ENCODE measurements around the gene PDE7B. TPM values are rescaled to one million over a fixed set of nuclear protein-coding genes. Genes with fewer than 3 reads are reported as not detected.
"Not testable (repeated sequence)": the region's sequence is repeated elsewhere in the genome, so short reads cannot be mapped to it uniquely, and the experiment has no call there.

Gene PDE7B
- total RNA-seq, 1 donor from 2014 or later: 6.5 TPM

DNA sequence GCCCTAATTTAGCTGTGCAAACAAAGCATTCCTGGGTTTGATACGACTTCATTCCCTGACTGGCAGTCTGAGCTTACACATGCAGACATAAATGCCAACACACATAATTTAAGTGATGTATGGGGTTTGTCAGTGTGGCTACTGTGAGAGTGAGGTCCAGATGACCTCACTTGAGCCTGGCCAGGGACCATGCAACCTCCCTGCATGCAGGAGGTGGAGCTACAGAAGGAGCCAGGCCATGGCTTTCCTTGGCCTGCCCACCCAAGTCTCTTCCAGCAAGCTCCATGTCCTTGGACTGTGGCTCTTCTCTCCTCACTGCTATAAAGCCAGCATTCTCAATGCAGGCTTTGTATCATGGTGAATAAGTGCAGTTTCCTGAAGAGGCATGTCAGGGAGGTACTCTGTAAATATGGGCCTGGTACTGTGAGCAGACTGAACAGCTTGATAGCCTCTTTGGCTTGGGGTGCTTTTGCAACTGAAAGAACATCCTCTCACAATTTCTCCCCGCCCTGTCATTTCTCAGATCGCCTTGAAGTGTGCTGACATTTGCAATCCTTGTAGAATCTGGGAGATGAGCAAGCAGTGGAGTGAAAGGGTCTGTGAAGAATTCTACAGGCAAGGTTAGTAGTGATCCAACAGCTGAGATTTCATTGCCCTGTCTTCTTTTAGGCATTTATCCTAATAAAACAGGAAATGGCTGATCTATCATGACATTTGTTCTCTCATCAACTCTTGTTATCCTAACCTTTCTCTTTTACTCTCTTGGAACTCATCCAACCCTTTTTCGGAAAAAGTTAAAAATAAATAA is 329.4 kb downstream of the PDE7B start:
- DNase-seq (ENCODE audit: low read depth in 2 of 2): peak; percentile 60 to 78

DNA sequence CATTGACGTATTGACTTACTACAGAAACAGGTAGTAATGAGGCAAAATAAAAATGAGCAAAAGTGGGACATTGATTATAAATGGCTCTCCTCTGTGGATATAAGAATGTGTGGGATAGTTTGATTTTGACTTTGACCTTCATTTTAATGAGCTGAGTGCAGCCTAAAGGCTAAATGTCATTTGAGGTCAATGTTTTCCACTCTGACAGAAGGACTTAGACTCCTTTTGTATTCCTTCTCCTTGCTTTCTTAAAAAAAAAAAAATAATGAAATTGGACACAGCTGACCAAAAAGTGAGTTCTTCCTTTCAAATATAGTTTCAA is 330.0 kb downstream of the PDE7B start:
- no peak for DNase-seq (ENCODE audit: low read depth in 2 of 2)

DNA sequence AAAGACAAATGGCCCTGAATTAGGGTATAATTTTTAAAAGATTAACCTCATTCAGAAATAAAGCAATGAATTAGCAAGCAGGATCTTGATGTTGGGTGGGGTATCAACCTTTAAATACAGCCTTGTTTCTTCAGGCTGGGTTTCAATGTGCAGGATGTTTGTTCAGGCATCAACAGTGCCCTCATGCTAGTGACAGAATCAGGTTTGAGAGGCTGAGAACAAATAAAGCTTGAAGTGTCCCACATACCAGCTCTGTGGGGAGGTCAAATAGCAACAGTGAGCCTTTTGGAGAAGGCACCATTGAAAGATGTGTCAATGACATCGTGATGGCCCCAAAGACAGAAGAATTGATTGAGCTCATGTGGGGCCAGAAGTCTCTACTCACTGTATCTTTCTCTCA is 330.4 kb downstream of the PDE7B start:
- DNase-seq (ENCODE audit: low read depth in 2 of 2): peak in 1 of 2 donors; percentile 12

DNA sequence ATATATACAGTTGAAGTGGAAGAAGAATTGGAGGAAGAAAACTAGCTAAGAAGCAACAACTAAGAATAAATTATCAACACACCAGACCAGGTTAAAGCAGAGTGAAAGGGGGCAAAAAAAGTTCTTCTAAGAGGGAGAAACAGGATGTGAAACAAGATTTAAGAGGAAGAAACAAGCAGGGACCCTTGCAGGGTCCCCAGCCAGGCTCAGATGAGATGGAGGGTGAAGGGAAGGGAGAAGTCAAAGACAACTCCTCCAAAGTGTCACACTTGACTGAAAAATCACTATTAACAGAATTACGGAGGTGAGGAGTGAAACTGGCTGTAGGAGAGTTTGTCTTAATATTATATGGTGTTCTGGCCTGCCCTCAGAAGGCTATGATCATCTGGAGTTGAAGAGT is 333.2 kb downstream of the PDE7B start:
- DNase-seq (ENCODE audit: low read depth in 2 of 2): no peak

DNA sequence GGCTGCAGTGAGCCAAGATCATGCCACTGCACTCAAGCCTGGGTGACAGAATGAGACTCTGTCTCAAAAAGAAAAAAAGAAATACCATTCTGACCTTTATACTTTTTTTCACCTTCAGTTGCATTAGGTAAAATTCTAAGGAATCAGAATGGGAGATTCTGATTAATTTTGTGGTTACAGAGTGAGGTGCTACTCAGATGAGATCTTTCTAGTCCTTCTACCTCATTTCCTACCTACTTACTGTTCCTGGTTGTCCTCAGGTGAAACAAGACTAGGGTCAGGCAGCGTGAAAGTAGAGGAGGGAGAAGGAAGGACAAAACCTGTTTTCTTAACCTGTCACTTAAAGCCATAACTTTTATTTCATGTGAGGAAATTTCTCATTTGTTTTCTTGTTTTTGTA is 334.9 kb downstream of the PDE7B start:
- DNase-seq (ENCODE audit: low read depth in 2 of 2): no peak

DNA sequence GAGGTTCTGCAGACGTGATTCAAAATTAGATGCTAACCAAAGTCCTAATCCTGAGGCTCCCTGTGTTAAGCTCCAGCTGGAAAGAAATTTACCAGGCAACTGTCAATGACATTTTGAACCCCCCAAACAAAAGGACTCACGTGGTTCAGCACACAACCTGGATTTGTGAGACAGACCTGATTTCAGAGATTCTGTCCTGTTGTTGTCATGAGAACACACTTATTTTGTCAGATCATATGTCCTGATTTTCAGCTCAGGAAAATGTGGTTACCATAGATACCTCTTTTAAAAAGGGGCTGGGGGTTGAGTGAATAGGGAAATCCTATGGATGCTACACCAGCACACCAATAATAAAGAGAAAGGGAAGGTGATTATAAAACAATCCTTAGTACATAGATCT is 337.0 kb downstream of the PDE7B start:
- no peak for DNase-seq (ENCODE audit: low read depth in 2 of 2)

DNA sequence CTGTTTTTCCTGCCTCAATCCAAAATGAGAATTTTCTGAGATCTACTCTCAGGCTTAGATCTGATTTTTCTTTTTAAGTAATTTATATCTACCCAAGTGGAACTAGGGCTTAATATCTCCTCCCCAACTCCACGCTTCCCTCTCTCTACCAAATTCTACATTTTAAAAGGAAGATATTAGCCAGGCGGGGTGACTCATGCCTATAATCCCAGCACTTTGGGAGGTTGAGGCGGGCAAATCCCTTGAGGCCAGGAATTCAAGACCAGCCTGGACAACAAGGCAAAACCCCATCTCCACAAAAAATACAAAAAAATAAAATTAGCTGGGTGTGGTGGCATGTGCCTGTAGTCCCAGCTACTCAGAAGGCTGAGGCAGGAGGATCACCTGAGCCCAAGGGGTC is 337.6 kb downstream of the PDE7B start:
- no peak for DNase-seq (ENCODE audit: low read depth in 2 of 2)

DNA sequence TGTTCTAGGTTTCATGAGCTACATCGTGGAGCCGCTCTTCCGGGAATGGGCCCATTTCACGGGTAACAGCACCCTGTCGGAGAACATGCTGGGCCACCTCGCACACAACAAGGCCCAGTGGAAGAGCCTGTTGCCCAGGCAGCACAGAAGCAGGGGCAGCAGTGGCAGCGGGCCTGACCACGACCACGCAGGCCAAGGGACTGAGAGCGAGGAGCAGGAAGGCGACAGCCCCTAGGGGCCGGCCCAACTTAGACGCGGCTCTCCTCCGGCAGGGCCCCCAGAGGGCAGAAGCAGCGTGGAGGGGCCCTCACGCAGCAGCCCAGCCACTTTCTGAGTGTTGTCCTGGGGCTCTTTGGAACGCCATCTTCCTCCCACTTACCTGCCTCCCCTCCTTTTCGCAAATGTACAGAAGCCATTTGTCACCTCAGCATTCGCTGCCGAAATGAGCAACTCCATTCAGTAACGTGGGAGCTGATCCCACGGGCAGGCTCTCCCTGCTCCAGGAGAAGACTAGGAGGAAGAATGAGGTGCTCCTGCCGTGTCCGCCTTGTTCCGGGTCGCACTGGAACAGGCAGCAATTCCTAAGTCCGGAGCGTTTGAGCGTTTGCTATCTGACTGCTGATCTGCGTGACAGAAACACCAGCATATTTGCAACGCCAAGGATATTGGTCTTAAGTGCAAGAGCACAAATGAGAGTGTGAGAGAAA is 340.3 kb downstream of the PDE7B start:
- DNase-seq (ENCODE audit: low read depth in 2 of 2): no peak

DNA sequence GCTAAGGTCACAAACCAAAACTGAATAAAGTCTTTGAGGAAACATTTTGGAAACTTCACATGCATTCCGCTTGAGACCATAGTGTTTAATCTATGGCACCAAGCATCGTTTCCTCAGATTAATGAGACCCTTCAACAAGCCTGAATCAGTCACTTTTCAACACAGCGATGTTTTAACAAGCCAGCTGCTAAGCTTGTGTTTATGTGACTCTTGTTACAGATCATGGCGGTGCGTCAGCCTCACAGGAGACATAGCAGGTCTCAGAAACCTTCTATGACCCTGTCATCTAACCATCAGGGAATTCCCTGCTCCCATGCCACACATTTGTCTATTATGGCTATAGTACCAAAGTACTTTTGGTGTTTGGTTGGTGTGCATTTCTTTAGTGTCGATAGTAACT is 341.4 kb downstream of the PDE7B start:
- no peak for DNase-seq (ENCODE audit: low read depth in 2 of 2)

DNA sequence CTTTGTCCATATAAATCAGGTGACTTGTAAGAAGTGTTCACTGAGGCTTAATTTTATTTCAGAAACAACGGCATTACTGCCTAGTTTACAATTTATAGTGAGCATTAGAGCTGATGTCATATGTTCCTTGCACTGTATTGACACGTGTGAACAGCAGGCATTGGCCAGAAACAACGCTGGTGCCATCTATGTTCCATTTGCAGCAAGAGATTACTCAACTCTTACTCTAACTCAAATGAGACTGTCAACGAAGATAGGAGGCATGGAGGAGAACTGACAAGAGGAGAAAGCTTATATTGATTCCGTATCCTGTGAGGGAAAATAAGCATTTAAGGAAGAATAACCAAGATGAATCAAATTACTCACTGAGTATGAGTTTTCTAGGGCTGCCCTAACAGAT is 350.2 kb downstream of the PDE7B start:
- DNase-seq (ENCODE audit: low read depth in 2 of 2): peak in 1 of 2 donors; percentile 49

DNA sequence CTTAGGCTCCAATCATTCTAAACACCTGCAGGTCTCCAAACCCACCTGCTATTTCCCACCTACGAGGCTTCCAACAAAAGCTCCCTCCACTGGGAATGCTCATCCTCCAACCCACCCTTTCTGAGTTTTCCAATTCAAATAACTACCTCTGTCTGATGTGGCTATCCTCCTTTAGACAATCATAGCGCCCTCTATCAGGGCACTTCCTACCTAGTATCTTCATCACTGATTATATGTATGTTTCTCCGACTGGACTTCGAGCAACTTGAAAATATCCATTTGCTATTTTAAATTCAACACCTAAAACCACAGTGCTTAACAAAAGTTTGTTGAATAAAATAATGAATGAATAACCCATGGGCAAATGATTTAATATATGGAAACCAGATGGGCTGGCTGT is 357.3 kb downstream of the PDE7B start:
- DNase-seq (ENCODE audit: low read depth in 2 of 2): no peak

DNA sequence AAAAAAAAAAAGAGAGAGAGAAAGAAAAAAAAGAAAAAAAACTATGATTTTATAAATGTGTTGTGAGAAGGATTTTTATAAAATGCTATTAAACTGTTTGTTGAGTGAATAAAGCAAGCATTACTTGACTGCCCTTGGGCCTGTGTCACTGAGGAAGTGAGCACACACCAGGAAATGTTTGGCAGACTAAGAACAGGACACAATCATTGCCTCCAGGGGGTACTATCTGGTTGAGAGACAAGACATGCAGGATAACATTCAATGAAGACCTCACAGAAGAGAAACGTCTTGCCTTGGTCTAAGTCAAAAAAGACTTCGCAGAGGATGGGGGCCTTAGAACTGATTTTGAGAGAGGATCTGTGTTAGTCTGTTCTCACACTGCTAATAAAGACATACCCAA is 358.0 kb downstream of the PDE7B start:
- no peak for DNase-seq (ENCODE audit: low read depth in 2 of 2)

DNA sequence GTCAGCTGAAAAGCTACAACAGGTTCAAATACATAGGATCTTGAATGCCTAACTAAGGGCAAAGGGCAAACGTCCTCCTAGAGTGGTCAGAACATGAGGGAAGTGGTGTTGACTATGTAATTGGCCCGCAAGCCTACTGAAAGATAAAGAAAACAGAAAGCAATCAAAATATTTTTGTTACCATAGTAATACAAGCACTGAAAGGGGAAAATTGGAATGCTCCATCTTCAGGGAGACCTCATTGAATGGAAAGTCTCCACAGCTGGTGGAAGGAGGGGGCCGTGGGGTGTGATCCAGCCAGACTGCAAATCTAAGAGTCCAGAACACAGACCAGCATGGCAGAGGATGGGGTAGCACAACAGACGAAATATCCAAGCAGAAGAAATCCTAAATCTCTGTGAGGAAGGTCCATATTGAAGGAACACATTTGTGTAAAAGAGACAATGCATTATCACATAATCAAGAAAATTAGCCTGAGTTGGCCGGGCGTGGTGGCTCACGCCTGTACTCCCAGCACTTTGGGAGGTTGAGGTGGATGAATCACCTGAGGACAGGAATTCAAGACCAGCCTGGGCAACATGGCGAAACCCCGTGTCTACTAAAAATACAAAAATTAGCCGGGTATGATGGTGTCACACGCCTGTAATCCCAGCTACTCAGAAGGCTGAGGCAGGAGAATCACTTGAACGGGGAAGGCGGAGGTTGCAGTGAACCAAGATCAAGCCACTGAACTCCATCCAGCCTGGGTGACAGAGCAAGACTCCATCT is 359.1 kb downstream of the PDE7B start:
- no peak for DNase-seq (ENCODE audit: low read depth in 2 of 2)

DNA sequence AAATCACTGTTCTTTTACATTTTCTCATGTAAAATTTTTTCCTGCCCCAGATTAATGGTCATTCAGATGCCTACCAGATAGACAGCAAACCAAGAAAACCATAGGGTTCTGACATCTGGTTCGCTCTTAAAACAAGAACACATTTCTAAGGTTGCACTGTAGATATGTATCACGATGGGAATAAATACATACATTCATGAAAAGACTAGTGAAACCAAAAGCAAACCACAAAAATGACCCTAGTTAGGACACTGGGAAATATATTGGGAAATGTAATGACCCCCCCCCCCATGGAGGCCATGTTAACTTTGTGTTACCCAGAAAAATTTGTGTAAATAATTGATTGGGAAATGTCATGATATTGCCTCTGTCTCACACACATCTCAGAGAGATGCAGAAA is 361.1 kb downstream of the PDE7B start:
- no peak for DNase-seq (ENCODE audit: low read depth in 2 of 2)

DNA sequence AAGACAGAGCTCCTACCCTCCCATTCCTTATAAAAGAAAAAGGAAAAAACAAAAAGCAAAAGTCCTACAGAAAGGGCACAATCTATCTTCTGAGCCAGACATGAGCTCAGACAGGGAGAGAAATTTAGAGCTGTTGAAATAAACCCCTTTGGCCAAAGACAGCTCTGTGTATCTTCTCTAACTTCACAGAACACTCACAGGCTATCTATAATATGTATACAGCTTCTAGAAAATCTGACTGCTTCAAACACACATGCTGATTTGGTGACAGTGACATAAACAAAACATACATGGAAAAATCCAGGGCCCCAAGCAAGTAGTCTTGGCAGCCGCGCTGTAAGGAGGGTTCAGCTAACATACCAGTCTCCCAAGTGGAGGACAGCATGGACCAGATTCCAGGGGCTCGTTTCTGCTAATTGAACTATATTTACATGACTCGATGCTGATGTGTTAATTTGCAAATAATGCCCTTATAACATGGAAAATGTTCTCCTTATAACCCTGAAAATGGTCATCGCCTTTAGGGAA is 361.6 kb downstream of the PDE7B start:
- DNase-seq (ENCODE audit: low read depth in 2 of 2): no peak

DNA sequence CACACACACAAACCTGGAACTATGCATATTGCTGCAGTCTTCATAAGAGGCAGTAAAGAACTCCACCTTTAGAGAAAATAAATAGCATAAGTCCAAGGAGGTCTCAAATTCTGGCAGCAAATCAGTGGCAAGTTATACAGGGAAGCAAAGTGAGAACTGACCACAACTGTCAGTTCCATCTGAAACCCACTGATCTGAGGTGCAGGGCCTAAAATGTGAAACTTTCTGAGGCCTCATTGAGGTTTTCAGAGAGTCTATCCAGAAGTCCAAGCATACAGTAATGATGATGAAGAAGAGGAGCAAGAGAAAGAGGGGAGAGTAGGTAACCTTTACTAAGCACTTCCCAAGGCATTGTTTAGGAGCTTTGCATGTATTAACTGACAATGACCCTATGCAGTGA is 362.4 kb downstream of the PDE7B start:
- no peak for DNase-seq (ENCODE audit: low read depth in 2 of 2)

DNA sequence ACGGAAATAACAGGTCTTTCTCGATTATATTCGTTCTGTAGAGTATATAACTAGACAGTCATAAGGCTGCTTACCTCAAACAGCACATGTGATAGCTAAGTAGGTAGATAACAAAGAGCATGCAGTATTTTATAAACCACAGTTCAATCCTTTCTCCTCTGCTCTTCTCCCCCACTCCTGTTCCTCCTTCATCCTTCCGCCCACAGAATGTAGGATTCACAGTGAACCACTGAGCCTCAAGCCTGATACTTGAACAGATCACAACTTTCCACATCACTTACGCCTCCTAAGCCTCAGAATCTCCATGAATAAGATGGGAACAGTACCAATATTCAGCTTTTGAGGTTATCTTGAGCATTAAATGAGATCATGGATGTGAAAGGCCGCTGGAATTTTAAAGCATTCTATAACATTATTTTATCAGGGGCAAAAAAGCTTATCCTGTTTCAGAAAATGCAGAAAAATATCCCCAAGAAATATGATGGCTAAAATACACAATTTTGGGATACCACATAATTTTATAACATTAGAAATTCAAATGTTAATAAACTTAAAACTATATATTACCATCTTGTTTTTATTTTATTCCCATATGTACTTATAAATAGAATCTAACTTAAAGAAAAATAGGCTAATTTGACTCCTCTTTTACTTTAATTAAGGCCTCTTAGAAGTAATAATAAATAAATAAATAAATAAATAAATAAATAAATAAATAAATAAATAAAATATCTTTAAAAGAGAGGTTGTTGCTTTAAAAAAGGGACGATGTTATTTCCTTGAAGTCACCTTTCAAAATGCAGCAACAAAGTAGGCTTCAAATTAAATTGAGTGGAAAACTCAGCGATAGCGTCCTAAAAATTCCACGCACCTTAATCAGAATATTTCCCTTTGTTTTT is 365.3 kb downstream of the PDE7B start:
- no peak for DNase-seq (ENCODE audit: low read depth in 2 of 2)

DNA sequence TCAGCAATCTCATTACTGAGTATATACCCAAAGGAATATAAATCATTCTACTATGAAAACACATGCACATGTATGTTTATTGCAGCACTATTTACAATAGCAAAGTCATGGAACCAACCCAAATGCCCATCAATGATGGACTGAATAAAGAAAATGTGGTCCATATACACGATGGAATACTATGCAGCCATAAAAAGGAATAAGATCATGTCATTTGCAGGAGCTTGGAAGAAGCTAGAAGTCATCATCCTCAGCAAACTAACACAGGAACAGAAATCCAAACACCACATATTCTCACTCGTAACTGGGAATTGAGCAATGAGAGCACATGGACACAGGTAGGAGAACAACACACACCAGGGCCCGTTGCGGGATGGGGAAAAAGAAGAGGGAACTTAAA is 373.5 kb downstream of the PDE7B start:
- DNase-seq (ENCODE audit: low read depth in 2 of 2): not testable (repeated sequence)

DNA sequence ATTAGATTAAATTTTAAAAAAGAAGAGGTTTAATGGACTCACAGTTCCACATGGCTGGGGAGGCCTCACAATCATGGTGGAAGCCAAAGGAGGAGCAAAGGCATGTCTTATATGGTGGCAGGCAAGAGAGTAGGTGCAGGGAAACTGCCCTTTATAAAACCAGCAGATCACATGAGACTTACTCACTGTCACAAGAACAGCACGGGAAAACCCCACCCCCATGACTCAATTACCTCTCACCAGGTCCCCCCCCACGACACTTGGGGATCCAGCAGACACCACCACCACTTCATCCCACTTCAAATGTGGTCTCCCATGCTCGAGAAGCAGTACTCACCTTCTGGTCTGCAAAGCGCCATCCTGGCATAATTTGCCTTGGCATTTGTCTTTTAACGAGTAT is 374.0 kb downstream of the PDE7B start:
- peak in 1 of 2 donors; percentile 22 for DNase-seq (ENCODE audit: low read depth in 2 of 2)

DNA sequence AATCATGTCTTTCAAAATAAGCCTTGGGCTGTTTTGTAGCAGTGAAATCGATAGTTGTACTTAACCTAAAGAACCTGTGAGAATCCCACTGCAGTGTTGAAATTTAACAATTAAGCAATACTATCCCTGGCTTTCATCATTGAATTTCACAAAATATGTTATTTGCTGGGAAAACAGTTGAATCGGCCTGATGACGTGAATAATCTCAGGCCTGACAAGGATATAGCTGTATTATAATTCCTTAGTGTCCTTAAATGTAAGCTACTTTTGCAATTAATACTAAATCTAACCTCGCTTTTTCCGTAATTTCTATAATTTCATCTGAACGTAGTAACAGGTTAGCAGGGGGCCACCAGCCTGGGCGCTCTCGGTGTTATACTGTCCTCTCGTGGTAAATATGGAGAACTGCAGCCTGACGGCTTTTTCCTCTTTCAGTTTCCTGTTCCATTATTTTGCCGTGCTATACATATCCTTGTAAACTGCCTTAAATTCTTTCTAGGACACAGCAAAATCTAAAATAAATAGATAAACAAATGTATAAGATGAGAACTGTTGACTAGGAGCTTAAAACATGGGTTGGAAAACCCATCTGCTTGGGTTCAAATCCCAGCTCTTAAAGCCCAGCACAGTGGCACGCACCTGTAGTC is 374.6 kb downstream of the PDE7B start:
- DNase-seq (ENCODE audit: low read depth in 2 of 2): peak in 1 of 2 donors; percentile 62
